ENCODE data around the gene ASPN.

GRCh38 chr9:92467511-92467910 lies 14.8 kb downstream of the ASPN start:
- TF ChIP-seq GATA2 (IDR thresholded peaks at IDR 0.05; ENCODE audit: low read depth, low read length) (no peak), GATA3 (IDR thresholded peaks at IDR 0.05; ENCODE audit: low read depth, low read length) (no peak)

Measured in SH-SY5Y (cell line).